ENCODE measurements around the gene GLOD4.
"Not testable (repeated sequence)": the region's sequence is repeated elsewhere in the genome, so short reads cannot be mapped to it uniquely, and the experiment has no call there.

GLOD4 gene

DNA sequence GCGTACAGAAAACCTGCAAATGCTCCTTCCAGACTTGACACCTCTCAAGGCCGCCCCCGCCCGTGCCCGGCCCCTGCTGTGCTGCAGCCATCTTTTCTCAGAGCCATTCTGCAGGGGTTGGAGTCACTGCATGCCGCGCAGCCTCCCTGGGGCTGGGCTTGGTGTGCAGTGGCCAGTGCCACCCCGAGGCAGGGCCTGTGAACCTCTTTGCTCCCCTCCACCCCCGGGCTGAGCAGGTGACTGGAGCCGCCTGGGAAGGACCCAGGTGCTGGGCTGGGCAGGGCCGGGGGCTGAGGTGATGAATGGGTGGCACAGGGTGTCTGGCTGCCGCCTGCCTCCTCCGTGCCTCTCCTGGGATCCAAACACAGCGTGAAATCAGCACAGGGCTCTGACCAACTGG lies 20.4 kb upstream of the GLOD4 start:
- no peak for DNase-seq

DNA sequence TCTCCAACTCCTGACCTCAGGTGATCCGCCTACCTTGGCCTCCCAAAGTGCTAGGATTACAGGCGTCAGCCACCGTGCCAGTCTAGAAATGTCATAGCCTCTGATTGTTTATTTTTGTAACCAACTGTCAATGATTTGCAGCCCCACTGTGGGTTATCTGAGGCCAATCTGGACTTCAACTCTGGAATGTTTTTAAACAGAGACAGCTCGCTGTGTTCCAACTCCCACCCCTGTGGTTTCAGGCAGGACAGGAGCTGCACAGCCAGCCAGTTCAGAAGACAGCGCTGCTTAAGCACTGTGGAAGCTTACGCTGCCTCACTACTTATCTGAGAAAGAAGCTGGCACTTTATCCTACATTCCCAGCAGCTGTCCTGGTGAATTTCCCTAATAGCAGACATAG lies 19.6 kb upstream of the GLOD4 start:
- DNase-seq = no peak

DNA sequence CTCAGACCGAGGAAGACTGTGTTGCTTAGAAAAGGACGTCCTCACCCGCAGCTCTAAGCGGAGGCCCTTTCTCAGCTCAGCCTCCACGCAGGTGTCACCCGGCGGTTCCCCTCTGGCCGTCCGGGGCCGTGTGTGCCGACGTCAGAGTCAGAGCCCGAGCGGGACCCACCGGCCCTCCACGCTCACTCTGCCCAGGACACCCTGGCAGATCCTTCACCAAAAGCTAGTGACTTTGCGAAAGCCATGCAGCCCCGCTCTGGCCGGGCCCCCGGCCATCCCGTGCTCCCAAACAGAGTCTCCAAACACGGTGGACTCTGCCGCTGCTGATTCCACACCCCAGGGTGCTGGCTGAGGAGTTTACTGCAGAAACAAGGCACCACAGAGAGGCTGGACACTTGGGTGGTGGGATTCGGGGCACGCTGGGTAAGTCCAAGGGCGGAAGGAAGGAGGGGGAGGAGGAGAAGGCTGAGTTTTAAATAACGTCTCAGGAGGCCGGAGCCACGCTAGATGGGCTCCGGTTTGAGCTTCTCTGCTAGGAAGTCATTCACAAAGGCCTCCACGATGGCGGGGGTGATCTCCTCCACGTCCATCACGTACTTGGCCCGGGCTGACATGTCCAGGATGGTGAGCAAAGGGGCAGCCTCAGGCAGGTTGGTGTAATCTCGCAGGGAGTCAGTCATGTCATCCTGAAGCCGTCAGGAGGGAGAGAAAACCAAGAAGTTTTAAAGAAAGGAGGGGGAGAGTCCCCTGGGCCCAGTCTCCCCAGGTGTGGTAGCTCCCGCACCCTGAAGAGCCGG lies 18.6 kb upstream of the GLOD4 start:
- no peak for DNase-seq

DNA sequence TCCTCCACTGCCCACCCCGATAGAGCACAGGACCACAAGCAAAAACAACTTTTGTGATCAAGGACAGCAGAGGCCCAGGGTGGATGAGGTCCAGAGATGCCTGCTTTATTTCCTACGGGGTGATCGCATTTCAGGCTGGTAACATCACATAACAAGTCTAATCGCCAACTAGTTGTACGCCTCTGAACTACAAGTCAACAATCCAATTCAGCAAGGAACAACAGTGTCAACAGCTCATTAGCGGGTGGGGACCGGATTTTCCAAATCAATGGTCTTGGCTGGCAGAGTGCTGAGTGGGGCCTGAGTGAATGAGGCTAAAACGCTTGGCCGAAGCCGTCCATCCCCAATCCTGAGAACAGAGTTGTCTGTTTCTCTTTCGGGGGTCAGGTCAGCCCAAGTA lies 17.2 kb upstream of the GLOD4 start:
- DNase-seq = no peak

DNA sequence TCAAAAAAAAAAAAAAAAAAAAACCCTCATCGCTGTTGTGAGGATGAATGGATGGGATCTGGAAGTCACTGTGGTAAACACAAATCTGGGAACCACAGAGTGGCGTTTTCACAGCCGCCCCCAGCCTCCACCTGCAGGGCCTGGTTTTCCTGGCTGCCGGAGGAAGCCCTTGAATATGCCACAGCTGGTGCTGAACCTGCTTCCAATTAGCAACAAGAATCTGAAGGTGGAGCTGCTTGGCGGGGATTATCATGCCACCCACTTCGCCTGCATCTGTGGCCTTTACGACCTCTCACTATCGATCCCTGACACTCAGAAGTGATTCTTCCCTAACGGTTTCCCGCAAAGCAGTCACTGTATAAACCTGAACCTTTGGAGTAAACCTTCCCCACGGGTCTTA lies 16.2 kb upstream of the GLOD4 start:
- no peak for DNase-seq

DNA sequence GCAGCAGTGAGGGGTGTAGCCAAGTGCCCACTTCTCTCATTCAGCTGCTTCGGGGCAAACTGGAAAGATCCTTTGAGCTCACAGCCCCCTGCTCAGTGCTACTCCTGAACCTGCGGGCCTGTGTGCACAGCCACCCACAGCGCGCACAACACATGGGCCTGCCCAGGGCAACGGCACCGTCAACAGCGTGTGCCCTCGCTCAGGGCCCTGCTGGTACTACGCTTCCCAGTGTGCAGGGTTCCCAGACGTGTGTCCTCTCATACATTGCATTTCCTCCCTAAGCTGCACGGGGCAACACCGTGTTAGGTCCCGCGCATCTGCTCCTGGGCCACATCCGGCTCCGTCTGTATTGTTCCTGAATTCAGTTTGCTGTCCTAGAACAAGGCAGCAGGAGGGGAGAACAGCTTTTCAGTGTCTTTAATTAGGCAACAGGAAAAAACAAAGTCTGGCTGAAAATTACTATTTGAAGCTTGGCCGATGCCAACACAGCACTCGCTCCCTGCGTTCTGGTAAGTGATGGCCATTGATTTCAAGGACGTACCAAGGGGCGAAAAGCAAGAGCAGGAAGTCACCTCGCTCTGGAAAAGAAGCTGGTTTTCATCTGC lies 15.3 kb upstream of the GLOD4 start:
- no peak for DNase-seq

DNA sequence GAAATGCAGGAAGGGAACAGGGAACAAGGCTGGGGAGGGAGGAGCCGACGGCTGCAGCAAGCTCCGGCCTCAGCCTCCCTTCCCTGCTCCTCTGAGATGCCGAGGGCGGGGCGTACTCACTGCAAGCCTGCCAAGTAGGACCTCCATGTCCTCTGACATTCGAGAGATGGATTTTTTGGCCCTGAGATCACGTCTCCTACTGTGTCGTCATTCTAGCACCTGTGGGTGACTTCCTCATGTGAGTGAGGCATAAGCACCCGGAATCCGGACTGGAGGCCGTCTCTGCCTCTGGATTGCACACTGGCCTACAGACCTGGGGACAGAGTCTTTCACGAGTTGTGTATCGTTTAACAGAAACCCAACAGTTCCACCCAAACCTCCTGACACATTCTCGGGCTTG lies 14.5 kb upstream of the GLOD4 start:
- DNase-seq = no peak

DNA sequence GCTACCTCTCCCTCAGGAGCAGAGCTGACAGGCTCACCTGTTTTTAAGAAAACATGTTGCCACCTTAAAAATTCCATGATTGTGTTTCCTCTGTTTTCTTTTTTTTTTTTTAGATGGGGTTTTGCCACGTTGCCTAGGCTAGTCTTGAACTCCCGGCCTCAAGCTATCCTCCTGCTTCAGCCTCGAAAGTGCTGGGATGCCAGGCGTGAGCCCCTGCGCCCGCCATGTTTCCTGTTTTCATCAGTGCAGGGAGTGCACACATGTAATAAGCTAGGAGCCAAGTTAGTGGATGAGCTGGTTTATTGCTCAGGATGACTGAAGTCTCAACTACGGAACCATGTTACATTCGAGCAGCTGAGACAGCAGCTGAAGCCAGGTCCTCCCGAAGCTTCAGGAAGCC lies 13.6 kb upstream of the GLOD4 start:
- no peak for DNase-seq

DNA sequence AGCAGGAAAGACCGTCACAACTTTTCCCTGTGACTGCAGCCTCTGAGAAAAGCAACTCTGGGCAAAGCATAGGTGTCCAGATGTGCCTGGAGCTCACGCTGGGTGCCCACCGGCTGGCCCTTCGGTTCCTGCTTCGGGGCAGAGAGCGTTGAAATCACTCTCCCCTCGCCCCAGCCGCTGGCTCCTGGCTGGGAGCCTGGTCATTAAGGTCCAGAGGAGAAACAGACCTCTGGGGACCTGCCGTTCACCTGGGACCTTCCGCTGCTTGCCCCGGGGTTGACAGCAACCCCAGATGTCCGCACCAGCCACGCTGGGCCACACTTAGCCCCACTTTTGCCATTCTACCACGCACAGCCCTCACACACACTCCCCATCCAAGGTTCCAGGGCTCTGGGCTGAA lies 13.2 kb upstream of the GLOD4 start:
- DNase-seq = no peak

DNA sequence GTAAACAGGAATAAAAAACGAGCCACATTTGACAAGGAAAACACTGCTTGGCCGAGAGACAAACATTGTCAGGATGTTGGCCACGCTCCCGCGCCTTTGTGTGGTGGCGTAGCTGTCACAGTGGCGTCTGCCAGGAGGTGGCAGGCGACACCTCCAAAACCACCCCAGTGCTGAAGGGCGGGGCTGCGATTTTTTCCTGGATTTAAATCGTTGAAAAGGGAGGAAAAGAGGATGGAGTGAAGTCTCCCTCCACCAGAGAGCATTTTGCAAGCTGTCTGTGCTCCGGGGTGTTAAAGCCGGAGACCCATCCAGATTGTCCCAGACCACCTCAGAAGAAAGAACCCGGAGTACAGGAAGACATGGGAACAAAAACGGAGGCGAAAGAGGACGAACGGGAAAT lies 12.8 kb upstream of the GLOD4 start:
- DNase-seq = peak; percentile 18

DNA sequence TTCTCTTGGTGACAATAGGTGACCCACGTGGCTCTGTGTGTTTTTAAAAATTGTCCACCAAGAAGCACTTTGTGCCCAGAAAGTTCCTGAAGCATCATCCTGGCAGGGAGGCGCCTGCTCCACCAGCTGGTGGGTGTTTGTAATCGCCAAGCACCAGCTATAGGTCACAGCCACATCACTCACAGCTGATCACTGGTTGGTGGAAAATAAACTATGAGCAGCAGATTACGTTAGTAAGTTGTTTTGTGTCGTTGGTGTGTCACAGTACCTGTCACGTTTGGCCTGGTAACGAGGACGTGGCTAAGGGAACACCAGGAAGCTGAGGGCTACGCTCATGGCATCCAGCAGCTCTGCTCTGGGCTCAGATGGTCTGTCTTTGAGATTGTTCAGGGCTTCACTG lies 10.2 kb upstream of the GLOD4 start:
- DNase-seq = no peak

DNA sequence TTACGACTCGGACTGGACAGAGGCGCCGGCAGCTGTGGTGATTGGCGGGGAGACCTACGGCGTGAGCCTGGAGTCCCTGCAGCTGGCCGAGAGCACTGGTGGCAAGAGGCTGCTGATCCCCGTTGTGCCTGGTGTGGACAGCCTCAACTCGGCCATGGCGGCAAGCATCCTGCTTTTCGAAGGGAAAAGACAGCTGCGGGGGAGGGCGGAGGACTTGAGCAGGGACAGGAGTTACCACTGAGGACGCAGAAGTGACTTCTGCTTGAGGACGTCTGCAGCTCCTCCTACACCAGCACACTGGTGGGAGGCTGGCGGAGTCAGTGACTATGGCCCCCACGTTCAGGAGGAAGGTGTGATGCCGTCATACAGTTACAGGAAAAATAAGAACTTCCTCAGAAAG lies 9.7 kb upstream of the GLOD4 start:
- no peak for DNase-seq

DNA sequence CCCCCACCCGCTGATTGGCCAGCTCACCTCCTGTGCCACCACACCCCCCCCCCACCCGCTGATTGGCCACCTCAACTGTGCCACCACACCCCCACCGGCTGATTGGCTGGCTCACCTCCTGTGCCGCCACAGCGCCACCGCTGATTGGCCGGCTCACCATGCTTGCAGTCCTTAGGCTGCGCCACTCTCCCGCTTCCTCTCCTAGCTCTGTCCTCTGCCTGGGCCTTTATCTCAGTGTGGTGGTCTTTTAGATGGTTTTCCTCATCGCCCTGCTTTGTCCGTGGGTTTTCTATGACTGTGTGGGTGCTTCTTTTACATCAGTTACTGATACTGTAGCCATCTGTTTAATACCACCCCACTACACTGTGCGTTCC lies 8.8 kb upstream of the GLOD4 start:
- DNase-seq = not testable (repeated sequence)

DNA sequence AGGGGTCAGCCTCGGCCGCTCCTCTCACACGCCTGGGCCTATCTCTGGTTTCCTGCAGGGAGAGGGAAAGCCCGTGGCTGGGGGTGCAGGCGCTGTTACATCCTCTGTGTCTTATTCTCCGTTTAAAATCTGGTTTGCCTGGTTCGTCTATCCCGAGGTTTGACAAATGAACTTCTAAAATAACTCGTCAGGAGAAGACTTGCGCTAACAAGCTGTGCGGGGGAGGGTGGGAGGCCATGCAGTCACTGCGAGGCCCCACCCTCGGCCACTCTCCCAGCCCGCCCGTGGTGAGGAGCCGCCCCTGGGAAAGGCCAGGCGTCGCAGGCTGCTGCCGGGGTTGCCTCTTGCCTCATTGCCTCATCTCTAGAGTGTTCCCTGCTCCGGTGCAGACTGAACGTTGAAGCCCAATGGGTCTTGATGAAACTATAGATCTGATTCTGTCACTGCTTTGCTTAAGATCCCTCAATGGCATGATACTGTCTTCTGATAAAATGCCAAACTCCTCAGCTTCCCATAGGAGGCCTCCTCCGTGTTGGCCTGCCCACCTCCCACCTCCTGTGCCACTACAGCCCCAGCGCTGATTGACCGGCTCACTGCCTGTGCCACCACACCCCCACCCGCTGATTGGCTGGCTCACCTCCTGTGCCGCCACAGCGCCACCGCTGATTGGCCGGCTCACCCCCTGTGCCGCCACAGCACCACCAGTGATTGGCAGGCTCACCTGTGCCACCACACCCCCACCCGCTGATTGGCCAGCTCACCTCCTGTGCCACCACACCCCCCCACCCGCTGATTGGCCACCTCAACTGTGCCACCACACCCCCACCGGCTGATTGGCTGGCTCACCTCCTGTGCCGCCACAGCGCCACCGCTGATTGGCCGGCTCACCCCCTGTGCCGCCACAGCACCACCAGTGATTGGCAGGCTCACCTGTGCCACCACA lies 8.1 kb upstream of the GLOD4 start:
- not testable (repeated sequence) for DNase-seq

DNA sequence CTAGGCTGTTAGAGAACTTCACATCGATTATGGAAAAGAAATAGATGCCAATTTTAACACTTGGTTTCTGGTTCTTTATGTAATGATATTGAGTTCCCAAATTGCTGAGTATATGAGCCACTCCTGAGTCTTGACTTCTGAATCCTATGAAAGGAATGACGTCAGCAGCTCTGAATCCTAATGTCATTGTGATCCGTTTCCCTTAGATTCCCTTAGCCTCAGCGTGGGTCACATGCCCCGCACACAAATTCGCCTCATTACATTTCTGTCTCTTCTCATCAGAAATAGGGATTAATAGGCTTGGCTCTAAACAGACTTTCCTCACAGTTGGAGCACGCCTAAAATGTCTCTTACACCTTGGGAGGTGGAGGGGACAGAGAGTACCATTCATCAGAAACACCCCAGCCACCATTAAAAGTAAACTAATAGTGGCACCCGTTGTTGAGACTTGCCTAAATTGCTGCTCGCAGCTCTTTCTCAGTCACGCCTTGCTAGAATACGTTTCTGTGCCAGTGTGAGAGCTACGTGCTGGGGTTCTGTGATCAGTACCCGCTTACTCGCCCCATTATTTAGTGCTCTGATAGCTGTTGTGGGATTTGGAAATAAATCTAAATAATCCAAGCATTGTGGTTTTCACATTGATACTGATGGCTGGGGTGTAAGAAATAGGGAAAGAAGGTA lies 7.2 kb upstream of the GLOD4 start:
- DNase-seq = no peak

DNA sequence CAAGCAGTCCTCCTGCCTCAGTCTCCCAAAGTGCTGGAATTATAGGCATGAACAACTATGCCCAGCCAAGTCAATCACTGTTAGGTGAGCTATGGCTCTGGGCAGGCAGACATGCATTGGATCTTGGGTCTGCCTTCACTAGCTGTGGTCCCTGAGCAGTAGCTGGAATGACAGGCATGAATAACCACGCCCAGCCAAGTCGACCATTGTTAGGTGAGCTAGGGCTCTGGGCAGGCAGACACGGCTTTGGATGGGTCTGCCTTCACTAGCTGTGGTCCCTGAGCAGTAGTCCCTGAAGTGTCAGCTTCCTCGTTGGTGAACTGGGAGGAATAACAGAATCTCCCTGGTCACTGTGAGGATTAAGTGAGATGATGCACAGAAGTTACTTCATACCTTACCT lies 6.5 kb upstream of the GLOD4 start:
- DNase-seq = no peak

DNA sequence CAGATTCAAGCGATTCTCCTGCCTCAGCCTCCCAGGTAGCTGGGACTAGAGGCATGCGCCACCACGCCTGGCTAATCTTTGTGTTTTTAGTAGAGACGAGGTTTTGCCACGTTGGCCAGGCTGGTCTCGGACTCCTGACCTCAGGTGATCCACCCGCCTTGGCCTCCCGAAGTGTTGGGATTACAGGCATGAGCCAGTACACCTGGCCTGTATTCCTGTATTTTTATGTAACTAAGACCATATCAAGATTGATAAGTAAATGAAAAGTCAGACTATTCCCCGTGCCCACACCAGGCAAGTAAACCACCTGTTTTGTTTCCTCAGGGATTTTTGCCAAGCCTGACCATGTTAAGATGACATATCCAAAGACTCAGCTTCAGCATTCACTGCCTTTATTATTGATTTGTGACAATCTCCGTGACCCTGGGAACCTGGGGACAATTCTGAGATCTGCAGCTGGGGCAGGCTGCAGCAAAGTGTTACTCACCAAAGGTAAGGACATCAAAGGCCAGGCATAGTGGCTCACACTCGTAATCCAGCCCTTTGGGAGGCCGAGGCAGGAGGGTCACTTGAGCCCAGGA lies 5.7 kb upstream of the GLOD4 start:
- no peak for DNase-seq

DNA sequence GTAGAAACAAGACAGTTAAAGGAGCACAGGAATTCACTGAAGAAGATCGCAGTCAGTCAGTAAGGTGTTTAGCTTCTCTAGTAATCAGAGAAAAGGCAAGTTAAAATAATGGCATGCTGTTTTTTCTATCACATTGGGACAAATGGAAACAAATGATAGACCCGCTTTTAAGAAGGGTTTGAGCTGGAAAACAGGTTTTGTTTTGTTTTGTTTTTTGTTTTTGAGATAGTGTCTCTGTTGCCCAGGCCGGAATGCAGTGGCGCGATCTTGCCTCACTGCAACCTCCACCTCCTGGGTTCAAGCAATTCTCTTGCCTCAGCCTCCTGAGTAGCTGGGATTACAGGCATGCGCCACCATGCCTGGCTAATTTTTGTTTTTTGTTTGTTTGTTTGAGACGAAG lies 3.8 kb upstream of the GLOD4 start:
- DNase-seq = not testable (repeated sequence)

DNA sequence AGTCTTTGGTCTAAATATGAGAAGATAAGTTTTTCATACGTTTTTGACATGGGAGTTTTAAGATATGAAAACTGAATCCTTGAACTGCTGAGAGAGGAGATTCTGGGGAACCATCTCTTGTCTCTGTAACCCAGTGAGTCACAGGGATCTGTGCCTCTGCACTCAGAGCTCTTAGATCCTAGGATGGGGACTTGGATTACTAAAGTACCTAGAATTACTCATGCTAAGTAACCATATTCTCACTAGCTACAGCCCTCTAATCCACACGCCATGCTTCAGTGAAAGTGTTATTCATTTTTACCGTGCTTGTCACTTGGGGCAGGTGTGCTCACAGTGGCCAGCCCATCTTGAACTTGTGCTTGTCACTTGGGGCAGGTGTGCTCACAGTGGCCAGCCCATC lies 2.1 kb upstream of the GLOD4 start:
- DNase-seq = no peak

DNA sequence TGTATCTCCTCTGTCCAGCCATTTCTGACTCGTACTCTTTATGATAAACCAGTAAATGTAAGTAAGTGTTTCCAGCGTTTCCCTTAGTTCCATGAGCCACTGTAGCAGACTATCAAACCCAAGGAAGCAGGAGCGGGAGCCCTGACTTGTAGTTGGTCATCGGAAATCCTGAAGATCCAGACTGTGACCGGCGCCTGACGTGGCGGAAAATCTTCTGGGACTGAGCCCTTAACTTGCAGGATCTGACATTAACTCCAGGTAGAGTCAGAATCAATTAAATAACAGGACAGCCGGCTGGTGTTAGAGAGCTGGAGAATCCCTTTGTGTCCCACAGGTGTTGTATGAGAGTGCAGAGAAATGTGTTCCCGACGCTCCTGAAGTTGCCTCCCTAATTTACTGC lies 4.0 kb downstream of the GLOD4 start:
- DNase-seq = no peak

DNA sequence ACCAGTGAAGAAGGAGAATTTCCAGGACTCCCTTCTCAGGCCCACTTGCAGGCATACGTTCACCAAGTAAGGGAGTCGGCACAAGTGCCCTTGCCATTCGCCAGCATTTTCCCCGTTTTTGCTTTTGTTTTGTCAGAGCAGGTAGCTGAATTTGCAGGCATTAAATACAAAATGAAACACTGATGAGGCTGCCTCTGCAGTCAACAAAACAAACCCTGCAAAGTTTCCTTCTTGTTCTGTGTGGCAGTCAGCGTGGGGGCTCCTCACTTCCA lies 7.8 kb downstream of the GLOD4 start:
- DNase-seq = no peak

DNA sequence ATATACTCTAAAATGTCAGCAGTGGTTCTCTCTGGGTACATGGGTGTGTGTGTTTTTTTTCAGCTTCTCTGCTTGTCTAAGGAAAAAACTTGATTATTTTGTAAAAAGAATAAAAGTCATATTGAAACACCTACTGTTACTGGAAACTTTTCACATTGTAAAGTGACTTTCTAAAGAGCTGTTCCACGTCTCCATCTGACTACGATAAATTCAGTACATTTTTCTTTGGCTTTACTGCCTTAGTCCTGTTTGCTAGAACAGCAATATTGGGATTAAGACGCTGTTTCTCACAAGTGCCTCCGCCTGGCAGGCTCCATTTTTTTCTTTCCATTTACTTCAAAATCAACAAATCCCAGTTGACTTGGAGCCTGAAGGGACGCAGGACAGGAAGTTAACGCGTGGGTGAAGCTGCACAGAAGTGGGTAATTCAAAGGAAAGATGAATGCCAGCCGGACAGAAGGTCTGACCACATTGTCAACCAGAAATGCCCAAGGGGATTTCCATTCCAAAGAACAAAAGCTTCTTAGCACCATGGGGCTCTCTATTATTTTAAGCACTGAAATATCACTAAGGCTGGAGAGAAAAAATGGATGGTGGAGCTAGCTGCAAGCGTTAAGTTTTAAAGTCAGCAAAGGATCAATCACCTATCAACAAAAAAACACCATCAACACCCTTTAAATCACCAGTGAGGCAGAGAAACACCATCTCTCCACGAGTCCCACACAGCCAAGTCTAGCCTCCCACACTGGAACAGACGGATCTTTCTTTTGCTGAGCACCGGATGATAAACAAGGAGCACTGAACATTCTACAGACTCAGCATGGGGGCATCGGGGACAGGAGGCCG lies 8.4 kb downstream of the GLOD4 start:
- DNase-seq = no peak

Data from effector CD8-positive, alpha-beta T cell (primary cell).